HG02759 (cell line): ENCODE results near the gene DTX2.
A peak's percentile ranks its signal among the peaks of the same experiment; 100 is the strongest.
"Not testable (repeated sequence)": the region's sequence is repeated elsewhere in the genome, so short reads cannot be mapped to it uniquely, and the experiment has no call there.

Experiments used
- ATAC-seq: cut with Tn5 transposase; IDR thresholded peaks from one replicate; pipeline ENCODE4 v1.9.1; 2021; ENCODE audit warnings: mild to moderate bottlenecking, moderate library complexity; ENCODE audit not compliant: unreplicated experiment

Gene DTX2

GRCh38 chr7:76442664-76443446 lies 18.7 kb upstream of the DTX2 start:
- ATAC-seq = not testable (repeated sequence)

- ATAC-seq = not testable (repeated sequence)
Measured at GRCh38 chr7:76443846-76444245, 17.7 kb upstream of the DTX2 start.

GRCh38 chr7:76445577-76446008 lies 15.9 kb upstream of the DTX2 start:
- ATAC-seq = peak; percentile 85

- ATAC-seq = not testable (repeated sequence)
Measured at GRCh38 chr7:76457017-76457416, 4.5 kb upstream of the DTX2 start.

GRCh38 chr7:76458504-76458903 lies 3.0 kb upstream of the DTX2 start:
- not testable (repeated sequence) for ATAC-seq

- ATAC-seq = not testable (repeated sequence)
Measured at GRCh38 chr7:76460767-76461166, 742 bp upstream of the DTX2 start.

GRCh38 chr7:76462271-76462882 lies 868 bp downstream of the DTX2 start:
- not testable (repeated sequence) for ATAC-seq

GRCh38 chr7:76464959-76465358 lies 3.5 kb downstream of the DTX2 start:
- not testable (repeated sequence) for ATAC-seq

- ATAC-seq = not testable (repeated sequence)
Measured at GRCh38 chr7:76465950-76466349, 4.4 kb downstream of the DTX2 start.

GRCh38 chr7:76467743-76468404 lies 6.4 kb downstream of the DTX2 start:
- peak; percentile 51 for ATAC-seq

GRCh38 chr7:76471556-76472221 lies 10.2 kb downstream of the DTX2 start:
- ATAC-seq = not testable (repeated sequence)

GRCh38 chr7:76473097-76473496 lies 11.6 kb downstream of the DTX2 start:
- not testable (repeated sequence) for ATAC-seq

GRCh38 chr7:76476280-76476679 lies 14.8 kb downstream of the DTX2 start:
- ATAC-seq = not testable (repeated sequence)

- ATAC-seq = not testable (repeated sequence)
Measured at GRCh38 chr7:76476742-76477474, 15.4 kb downstream of the DTX2 start.

GRCh38 chr7:76479628-76480027 lies 18.1 kb downstream of the DTX2 start:
- peak; percentile 48 for ATAC-seq

GRCh38 chr7:76480403-76481253 lies 19.1 kb downstream of the DTX2 start:
- not testable (repeated sequence) for ATAC-seq

GRCh38 chr7:76482660-76483059 lies 21.2 kb downstream of the DTX2 start:
- not testable (repeated sequence) for ATAC-seq

GRCh38 chr7:76483081-76483480 lies 21.6 kb downstream of the DTX2 start:
- not testable (repeated sequence) for ATAC-seq

- not testable (repeated sequence) for ATAC-seq
Measured at GRCh38 chr7:76484456-76484855, 22.9 kb downstream of the DTX2 start.
